NCI-H526 treated with DMSO at 0.1 percent for 48 hours (cell line): Measurements from ENCODE around the gene ANKRD16.
"Not testable (repeated sequence)": the region's sequence is repeated elsewhere in the genome, so short reads cannot be mapped to it uniquely, and the experiment has no call there.

Experiments used
- DNase-seq: peaks from one replicate; lab custom pipeline; 2025; lab: John Stamatoyannopoulos, UW

ANKRD16 gene

GRCh38 chr10:5903563-5903962, 13.9 kb upstream of the ANKRD16 start:
- DNase-seq: no peak

GRCh38 chr10:5902511-5903274, 13.0 kb upstream of the ANKRD16 start:
- no peak for DNase-seq

GRCh38 chr10:5900247-5900646, 10.6 kb upstream of the ANKRD16 start:
- DNase-seq: no peak

- DNase-seq: no peak
These were observed 8.5 kb upstream of the ANKRD16 start for GRCh38 chr10:5898163-5898562.

- no peak for DNase-seq
These were observed 7.8 kb upstream of the ANKRD16 start for GRCh38 chr10:5897504-5897903.

- DNase-seq: no peak
These were observed 7.3 kb upstream of the ANKRD16 start for GRCh38 chr10:5897053-5897340.

- no peak for DNase-seq
These were observed 6.7 kb upstream of the ANKRD16 start for GRCh38 chr10:5896208-5897052.

- DNase-seq: no peak
These were observed 6.1 kb upstream of the ANKRD16 start for GRCh38 chr10:5895804-5896203.

GRCh38 chr10:5895365-5895764, 5.7 kb upstream of the ANKRD16 start:
- no peak for DNase-seq

- no peak for DNase-seq
These were observed 5.2 kb upstream of the ANKRD16 start for GRCh38 chr10:5894873-5895272.

GRCh38 chr10:5894403-5894802, 4.7 kb upstream of the ANKRD16 start:
- DNase-seq: no peak

- no peak for DNase-seq
These were observed 3.6 kb upstream of the ANKRD16 start for GRCh38 chr10:5893321-5893720.

- DNase-seq: no peak
These were observed 2.3 kb upstream of the ANKRD16 start for GRCh38 chr10:5892007-5892406.

GRCh38 chr10:5891009-5891408, 1.3 kb upstream of the ANKRD16 start:
- DNase-seq: no peak

GRCh38 chr10:5890452-5890915, 791 bp upstream of the ANKRD16 start:
- no peak for DNase-seq

- peak; percentile 0 for DNase-seq
These were observed 660 bp downstream of the ANKRD16 start for GRCh38 chr10:5888843-5889623.

- peak; percentile 1 for DNase-seq
These were observed 1.3 kb downstream of the ANKRD16 start for GRCh38 chr10:5888351-5888750.

- DNase-seq: no peak
These were observed 2.1 kb downstream of the ANKRD16 start for GRCh38 chr10:5887641-5888040.

- no peak for DNase-seq
These were observed 2.7 kb downstream of the ANKRD16 start for GRCh38 chr10:5887029-5887428.

GRCh38 chr10:5885619-5886018, 4.1 kb downstream of the ANKRD16 start:
- DNase-seq: no peak

GRCh38 chr10:5882961-5883360, 6.7 kb downstream of the ANKRD16 start:
- DNase-seq: no peak

GRCh38 chr10:5877041-5877440, 12.7 kb downstream of the ANKRD16 start:
- DNase-seq: not testable (repeated sequence)
